ENCODE data around the gene RSPH6A.

DNA sequence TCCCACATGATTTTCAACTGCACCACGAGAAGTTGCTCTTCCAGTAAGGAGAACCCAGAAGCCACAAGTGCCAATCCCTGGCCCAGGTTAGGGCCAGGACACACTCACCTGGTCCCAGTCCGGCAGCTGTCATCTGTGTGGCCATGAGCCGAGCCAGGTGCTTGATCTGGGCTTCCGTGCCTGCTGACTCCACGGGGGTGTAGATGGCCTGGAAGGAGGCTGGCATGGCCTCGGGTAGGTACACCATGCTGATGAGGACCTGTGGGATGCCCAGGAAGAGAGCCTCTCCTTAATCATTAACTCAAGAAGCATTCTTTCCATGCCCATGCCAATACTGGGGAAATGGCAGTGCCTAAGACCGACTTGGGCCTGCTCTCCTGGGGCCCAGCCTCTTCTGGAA lies 19.9 kb upstream of the RSPH6A start:
- TF ChIP-seq, protein P1, sequence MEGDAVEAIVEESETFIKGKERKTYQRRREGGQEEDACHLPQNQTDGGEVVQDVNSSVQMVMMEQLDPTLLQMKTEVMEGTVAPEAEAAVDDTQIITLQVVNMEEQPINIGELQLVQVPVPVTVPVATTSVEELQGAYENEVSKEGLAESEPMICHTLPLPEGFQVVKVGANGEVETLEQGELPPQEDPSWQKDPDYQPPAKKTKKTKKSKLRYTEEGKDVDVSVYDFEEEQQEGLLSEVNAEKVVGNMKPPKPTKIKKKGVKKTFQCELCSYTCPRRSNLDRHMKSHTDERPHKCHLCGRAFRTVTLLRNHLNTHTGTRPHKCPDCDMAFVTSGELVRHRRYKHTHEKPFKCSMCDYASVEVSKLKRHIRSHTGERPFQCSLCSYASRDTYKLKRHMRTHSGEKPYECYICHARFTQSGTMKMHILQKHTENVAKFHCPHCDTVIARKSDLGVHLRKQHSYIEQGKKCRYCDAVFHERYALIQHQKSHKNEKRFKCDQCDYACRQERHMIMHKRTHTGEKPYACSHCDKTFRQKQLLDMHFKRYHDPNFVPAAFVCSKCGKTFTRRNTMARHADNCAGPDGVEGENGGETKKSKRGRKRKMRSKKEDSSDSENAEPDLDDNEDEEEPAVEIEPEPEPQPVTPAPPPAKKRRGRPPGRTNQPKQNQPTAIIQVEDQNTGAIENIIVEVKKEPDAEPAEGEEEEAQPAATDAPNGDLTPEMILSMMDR (IDR thresholded peaks at IDR 0.05), result no peak
- TF ChIP-seq ZFX (IDR thresholded peaks at IDR 0.05; ENCODE audit: borderline replicate concordance), result no peak
